ENCODE data around the gene PFN4. TPM values are rescaled to one million over a fixed set of nuclear protein-coding genes. Genes with fewer than 3 reads are reported as not detected.

The PFN4 gene
- polyA plus RNA-seq, 1 donor from 2014 or later, result not detected

DNA sequence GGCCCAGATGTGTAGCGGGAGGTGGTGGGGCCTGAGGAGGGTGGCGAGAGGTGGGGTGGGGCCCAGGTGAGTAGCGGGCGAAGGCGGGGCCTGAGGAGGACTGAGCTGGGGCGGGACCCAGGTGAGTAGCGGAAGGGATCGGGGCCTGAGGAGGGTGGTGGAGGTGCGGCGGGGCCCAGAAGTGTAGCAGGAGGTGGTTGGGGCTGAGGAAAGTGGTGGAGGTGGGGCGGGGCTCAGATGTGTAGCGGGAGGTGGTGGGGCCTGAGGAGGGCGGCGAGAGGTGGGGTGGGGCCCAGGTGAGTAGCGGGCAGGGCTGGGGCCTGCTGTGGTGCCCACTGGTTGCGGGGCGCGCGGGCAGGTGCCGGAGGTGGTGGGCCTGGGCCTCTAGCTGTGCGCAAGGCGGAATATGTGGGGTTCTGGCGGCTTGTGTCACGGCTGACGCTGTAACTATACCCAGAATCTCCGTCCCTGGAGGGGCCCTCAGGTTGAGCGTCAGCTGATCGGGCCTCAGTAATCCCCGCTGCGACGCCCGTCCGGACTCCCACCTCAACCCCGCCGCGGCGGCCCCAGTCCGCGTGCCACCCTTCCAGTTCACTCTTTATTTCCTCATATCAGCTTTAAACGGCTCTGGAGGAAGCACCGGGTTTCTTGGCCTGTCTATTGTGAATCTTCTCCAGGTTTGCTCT lies 46.1 kb downstream of the PFN4 start:
- peak overlapping the region; percentile 79 for H3K9ac ChIP-seq (ENCODE audit: low read length)
- no peaks in the 10 kb centered on the region for H3K9me3 ChIP-seq (ENCODE audit: low read length)
- TF ChIP-seq, protein P1, sequence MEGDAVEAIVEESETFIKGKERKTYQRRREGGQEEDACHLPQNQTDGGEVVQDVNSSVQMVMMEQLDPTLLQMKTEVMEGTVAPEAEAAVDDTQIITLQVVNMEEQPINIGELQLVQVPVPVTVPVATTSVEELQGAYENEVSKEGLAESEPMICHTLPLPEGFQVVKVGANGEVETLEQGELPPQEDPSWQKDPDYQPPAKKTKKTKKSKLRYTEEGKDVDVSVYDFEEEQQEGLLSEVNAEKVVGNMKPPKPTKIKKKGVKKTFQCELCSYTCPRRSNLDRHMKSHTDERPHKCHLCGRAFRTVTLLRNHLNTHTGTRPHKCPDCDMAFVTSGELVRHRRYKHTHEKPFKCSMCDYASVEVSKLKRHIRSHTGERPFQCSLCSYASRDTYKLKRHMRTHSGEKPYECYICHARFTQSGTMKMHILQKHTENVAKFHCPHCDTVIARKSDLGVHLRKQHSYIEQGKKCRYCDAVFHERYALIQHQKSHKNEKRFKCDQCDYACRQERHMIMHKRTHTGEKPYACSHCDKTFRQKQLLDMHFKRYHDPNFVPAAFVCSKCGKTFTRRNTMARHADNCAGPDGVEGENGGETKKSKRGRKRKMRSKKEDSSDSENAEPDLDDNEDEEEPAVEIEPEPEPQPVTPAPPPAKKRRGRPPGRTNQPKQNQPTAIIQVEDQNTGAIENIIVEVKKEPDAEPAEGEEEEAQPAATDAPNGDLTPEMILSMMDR (IDR thresholded peaks at IDR 0.05; ENCODE audit: poor library complexity, severe bottlenecking), result no peak
- no peak for TF ChIP-seq EP300 (conservative IDR thresholded peaks at IDR 0.05; ENCODE audit: poor library complexity, severe bottlenecking)
- TF ChIP-seq POLR2AphosphoS5 (IDR thresholded peaks at IDR 0.05), result no peak
- TF ChIP-seq MXI1 (conservative IDR thresholded peaks at IDR 0.05; ENCODE audit: poor library complexity, severe bottlenecking), result peak; percentile 19
- TF ChIP-seq, protein P2, sequence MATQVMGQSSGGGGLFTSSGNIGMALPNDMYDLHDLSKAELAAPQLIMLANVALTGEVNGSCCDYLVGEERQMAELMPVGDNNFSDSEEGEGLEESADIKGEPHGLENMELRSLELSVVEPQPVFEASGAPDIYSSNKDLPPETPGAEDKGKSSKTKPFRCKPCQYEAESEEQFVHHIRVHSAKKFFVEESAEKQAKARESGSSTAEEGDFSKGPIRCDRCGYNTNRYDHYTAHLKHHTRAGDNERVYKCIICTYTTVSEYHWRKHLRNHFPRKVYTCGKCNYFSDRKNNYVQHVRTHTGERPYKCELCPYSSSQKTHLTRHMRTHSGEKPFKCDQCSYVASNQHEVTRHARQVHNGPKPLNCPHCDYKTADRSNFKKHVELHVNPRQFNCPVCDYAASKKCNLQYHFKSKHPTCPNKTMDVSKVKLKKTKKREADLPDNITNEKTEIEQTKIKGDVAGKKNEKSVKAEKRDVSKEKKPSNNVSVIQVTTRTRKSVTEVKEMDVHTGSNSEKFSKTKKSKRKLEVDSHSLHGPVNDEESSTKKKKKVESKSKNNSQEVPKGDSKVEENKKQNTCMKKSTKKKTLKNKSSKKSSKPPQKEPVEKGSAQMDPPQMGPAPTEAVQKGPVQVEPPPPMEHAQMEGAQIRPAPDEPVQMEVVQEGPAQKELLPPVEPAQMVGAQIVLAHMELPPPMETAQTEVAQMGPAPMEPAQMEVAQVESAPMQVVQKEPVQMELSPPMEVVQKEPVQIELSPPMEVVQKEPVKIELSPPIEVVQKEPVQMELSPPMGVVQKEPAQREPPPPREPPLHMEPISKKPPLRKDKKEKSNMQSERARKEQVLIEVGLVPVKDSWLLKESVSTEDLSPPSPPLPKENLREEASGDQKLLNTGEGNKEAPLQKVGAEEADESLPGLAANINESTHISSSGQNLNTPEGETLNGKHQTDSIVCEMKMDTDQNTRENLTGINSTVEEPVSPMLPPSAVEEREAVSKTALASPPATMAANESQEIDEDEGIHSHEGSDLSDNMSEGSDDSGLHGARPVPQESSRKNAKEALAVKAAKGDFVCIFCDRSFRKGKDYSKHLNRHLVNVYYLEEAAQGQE (IDR thresholded peaks at IDR 0.05; ENCODE audit: borderline replicate concordance), result no peak
- TF ChIP-seq EZH2 (IDR thresholded peaks at IDR 0.05; ENCODE audit: borderline replicate concordance, insufficient read depth, low read length, poor library complexity, severe bottlenecking), result no peak
- peak overlapping the region; percentile 76 for H3K4me2 ChIP-seq (ENCODE audit: low read length)
- H3F3A ChIP-seq (ENCODE audit: insufficient read depth, low read length, poor library complexity, severe bottlenecking), result no peaks in the 10 kb centered on the region
- H3K27ac ChIP-seq (ENCODE audit: low read length), result peak overlapping the region; percentile 81
- no peaks in the 10 kb centered on the region for H3K36me3 ChIP-seq (ENCODE audit: insufficient read depth, low read length)
- H3K9me2 ChIP-seq (ENCODE audit: insufficient read depth, low read length), result no peaks in the 10 kb centered on the region
- peak overlapping the region; percentile 89 for H2AFZ ChIP-seq (ENCODE audit: low read depth, low read length)
- H3K4me3 ChIP-seq (ENCODE audit: low read length), result peak overlapping the region; percentile 83
- peaks cover 19% of the 10 kb centered on the region for H3K79me2 ChIP-seq (replicated peaks; ENCODE audit: insufficient read depth, low read length)
- H3K27me3 ChIP-seq (ENCODE audit: insufficient read depth, low read depth, low read length), result no peaks in the 10 kb centered on the region
- H4K20me1 ChIP-seq (ENCODE audit: insufficient read depth), result no peaks in the 10 kb centered on the region

DNA sequence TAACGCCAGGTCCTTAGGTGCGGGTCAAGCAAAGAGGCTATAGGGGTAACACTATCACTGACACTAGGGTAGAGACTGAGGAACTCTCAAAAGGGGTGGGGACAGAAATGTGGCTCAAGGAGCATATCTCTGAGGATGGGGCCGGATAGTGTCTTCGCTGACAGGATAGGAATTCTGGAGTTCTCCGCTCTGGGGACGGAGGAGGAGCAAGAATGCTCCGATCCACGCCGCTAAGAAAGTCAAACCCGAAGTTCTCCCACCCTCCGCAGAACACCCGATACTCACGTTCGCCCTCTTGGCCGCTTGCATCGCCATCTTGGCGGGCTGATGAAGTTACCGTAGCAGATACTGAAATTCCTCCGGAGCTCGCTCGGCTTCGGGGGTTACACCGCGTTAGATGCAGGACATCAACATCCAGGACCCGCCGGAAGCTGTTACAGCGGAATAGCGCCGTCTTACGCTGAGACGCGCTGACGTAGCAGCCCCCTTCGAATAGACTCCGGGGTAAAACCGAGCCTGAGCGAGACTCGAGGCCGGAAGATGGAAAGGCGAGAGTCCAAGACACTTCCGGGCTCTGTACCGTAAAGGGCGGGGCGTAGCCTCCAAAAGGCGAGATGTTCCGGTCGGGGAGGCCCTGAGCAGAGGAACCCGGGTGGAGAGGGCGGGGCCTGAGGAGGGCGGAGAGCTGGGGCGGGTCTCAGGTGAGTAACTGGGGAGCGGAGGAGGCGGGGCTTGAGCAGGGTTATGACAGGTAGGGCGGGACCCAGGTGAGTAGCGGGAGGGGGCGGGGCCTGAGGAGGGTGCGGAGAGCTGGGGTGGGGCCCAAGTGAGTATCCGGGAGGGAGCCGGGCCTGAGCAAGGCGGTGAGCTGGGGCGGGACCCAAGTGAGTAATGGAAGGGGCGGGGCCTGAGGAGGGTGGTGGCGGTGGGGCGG lies 47.0 kb downstream of the PFN4 start, which contains the start of gene SF3B6:
TSS of gene SF3B6 (minus strand) at position 412 of the 934 bp plus-strand sequence. CDS start at position 315, 97 bp downstream.
- peak within 1 kb of the TSS; percentile 89 for H2AFZ ChIP-seq (ENCODE audit: low read depth, low read length)
- no peaks in the 10 kb centered on the region for H4K20me1 ChIP-seq (ENCODE audit: insufficient read depth)
- no peak for TF ChIP-seq EZH2 (IDR thresholded peaks at IDR 0.05; ENCODE audit: borderline replicate concordance, insufficient read depth, low read length, poor library complexity, severe bottlenecking)
- TF ChIP-seq EP300 (conservative IDR thresholded peaks at IDR 0.05; ENCODE audit: poor library complexity, severe bottlenecking), result peak; percentile 82
- TF ChIP-seq SMC3 (conservative IDR thresholded peaks at IDR 0.05; ENCODE audit: poor library complexity), result peak; percentile 59
- peak; percentile 48 for TF ChIP-seq RAD21 (conservative IDR thresholded peaks at IDR 0.05)
- TF ChIP-seq POLR2AphosphoS5 (IDR thresholded peaks at IDR 0.05), result peak; percentile 88
- TF ChIP-seq, protein P2 (IDR thresholded peaks at IDR 0.05; ENCODE audit: borderline replicate concordance), result peak; percentile 81
- TF ChIP-seq, protein P1 (IDR thresholded peaks at IDR 0.05; ENCODE audit: poor library complexity, severe bottlenecking), result peak; percentile 27
- TF ChIP-seq MXI1 (conservative IDR thresholded peaks at IDR 0.05; ENCODE audit: poor library complexity, severe bottlenecking), result peak; percentile 86
- TF ChIP-seq TAF1 (IDR thresholded peaks at IDR 0.05; ENCODE audit: low read depth), result peak; percentile 63
- peak within 1 kb of the TSS; percentile 79 for H3K9ac ChIP-seq (ENCODE audit: low read length)
- peak within 1 kb of the TSS; percentile 81 for H3K27ac ChIP-seq (ENCODE audit: low read length)
- H3K9me2 ChIP-seq (ENCODE audit: insufficient read depth, low read length), result no peaks in the 10 kb centered on the region
- H3K9me3 ChIP-seq (ENCODE audit: low read length), result no peaks in the 10 kb centered on the region
- H3K27me3 ChIP-seq (ENCODE audit: insufficient read depth, low read depth, low read length), result no peaks in the 10 kb centered on the region
- H3F3A ChIP-seq (ENCODE audit: insufficient read depth, low read length, poor library complexity, severe bottlenecking), result no peaks in the 10 kb centered on the region
- H3K4me2 ChIP-seq (ENCODE audit: low read length), result peak within 1 kb of the TSS; percentile 76
- H3K36me3 ChIP-seq (ENCODE audit: insufficient read depth, low read length), result no peaks in the 10 kb centered on the region
- H3K4me3 ChIP-seq (ENCODE audit: low read length), result peak within 1 kb of the TSS; percentile 83
- peaks cover 19% of the 10 kb centered on the region for H3K79me2 ChIP-seq (replicated peaks; ENCODE audit: insufficient read depth, low read length)

Data from neural cell (in vitro differentiated cells).